Mucosa of descending colon (tissue), 3 donors: ENCODE data around the gene SMC1A. TPM values are rescaled to one million over a fixed set of nuclear protein-coding genes. Genes with fewer than 3 reads are reported as not detected.

Experiments
- ATAC-seq: fragments of 200-7000 bp; cut with Tn5 transposase; one replicate; pipeline ENCODE4 v1.9.1; 2020; ENCODE audit warnings: mild to moderate bottlenecking, moderate library complexity
- DNase-seq, 3 donors: peaks; one replicate each; pipeline ENCODE4 v3.0.0-alpha.2; 2020
- H3K36me3 ChIP-seq: fragments of 200-600 bp; one replicate; pipeline ENCODE4 v1.8.0; 2021; ENCODE audit warnings: low read depth, mild to moderate bottlenecking
- H3K4me1 ChIP-seq: fragments of 200-600 bp; one replicate; pipeline ENCODE4 v1.8.0; 2021; ENCODE audit warnings: low read depth, mild to moderate bottlenecking
- H3K4me3 ChIP-seq: fragments of 200-600 bp; one replicate; pipeline ENCODE4 v1.8.0; 2021; ENCODE audit warnings: mild to moderate bottlenecking
- H3K9me3 ChIP-seq: fragments of 200-600 bp; one replicate; pipeline ENCODE4 v1.8.0; 2021; ENCODE audit warnings: mild to moderate bottlenecking
- CTCF ChIP-seq: fragments of 200-600 bp; IDR thresholded peaks from one replicate; pipeline ENCODE4 v1.8.0; 2022; ENCODE audit warnings: antibody characterized with exemption, mild to moderate bottlenecking
- intact Hi-C, 2 donors: fragments of 100-400 bp; cut with DNase I in 1 of 2; cut with micrococcal nuclease in 1 of 2; formaldehyde crosslinking; loops; one replicate each; pipeline versions ENCODE4 v1.11.0 to v1.11.1; 2022; cut with DNase I, micrococcal nuclease
- total RNA-seq, 3 donors: library from RNA; stranded (reverse); fragmentation: NEBNext Ultra II Directional in 2 of 3; extraction: Animal tissue kit (Norgen Biotek cat#: 25700) in 2 of 3; gene quantifications; one replicate each; pipeline versions ENCODE4 v1.2.1 to v1.2.4, GENCODE V29; 2021 to 2023
- donor health status: DM: no; HTN: no; CAD: no; lungs with moderate emphysema.
- donor health status: DM: no; HTN: no; CAD: no.
- donor health status: DM: no; HTN: yes; CAD: no.

Gene SMC1A
- total RNA-seq, 3 donors from 2014 or later, result 48.2 to 75.0 (median 72.8) TPM

GRCh38 chrX:53437206-53437605, 14.8 kb upstream of the SMC1A start:
- ATAC-seq (no peak), DNase-seq (no peak)
- H3K4me1 ChIP-seq, result no peaks in the 10 kb centered on the region
- H3K36me3 ChIP-seq, result no peaks in the 10 kb centered on the region
- H3K9me3 ChIP-seq, result no peaks in the 10 kb centered on the region
- H3K4me3 ChIP-seq, result no peak overlapping the region
- no peak for TF ChIP-seq CTCF
- intact Hi-C loops, result no loop called here

GRCh38 chrX:53435997-53436396, 13.5 kb upstream of the SMC1A start:
- no peaks in the 10 kb centered on the region for H3K36me3 ChIP-seq
- intact Hi-C loops, result no loop called here
- DNase-seq, result peak in 2 of 3 donors; percentile 60 to 61
- no peaks in the 10 kb centered on the region for H3K4me1 ChIP-seq
- peak; percentile 61 for TF ChIP-seq CTCF
- no peak overlapping the region for H3K4me3 ChIP-seq
- ATAC-seq, result peak; percentile 67
- no peaks in the 10 kb centered on the region for H3K9me3 ChIP-seq

- no peaks in the 10 kb centered on the region for H3K4me1 ChIP-seq
- no peaks in the 10 kb centered on the region for H3K36me3 ChIP-seq
- intact Hi-C loops, result no loop called here
- TF ChIP-seq CTCF, result no peak
- no peaks in the 10 kb centered on the region for H3K9me3 ChIP-seq
- ATAC-seq (peak; percentile 98), DNase-seq (peak; percentile 91 to 94 (median 91))
- no peak within 1 kb of the TSS for H3K4me3 ChIP-seq
These were observed 11.5 kb upstream of the SMC1A start, which contains the start of gene HSD17B10 for GRCh38 chrX:53433651-53434639. Gene HSD17B10, minus strand, starts transcription at chrX:53434370. Its CDS starts 25 bp downstream, at chrX:53434345.

- intact Hi-C loops, result no loop called here
- Histone ChIP-seq H3K36me3 (no peaks in the 10 kb centered on the region), H3K9me3 (no peaks in the 10 kb centered on the region), H3K4me3 (no peak overlapping the region), H3K4me1 (no peaks in the 10 kb centered on the region)
- no peak for ATAC-seq
- no peak for DNase-seq
- TF ChIP-seq CTCF, result no peak
These were observed 7.8 kb upstream of the SMC1A start for GRCh38 chrX:53430231-53430630.

- no peak for ATAC-seq
- Histone ChIP-seq H3K36me3 (no peaks in the 10 kb centered on the region), H3K4me1 (no peaks in the 10 kb centered on the region), H3K9me3 (no peaks in the 10 kb centered on the region), H3K4me3 (no peak overlapping the region)
- no peak for DNase-seq
- TF ChIP-seq CTCF, result no peak
- intact Hi-C loops, result no loop called here
These were observed 7.3 kb upstream of the SMC1A start for GRCh38 chrX:53429755-53430154.
